Measurements from ENCODE around the gene SSNA1. TPM values are rescaled to one million over a fixed set of nuclear protein-coding genes. Genes with fewer than 3 reads are reported as not detected.

Gene SSNA1
- total RNA-seq, 1 donor from 2014 or later: 47.0 TPM

DNA sequence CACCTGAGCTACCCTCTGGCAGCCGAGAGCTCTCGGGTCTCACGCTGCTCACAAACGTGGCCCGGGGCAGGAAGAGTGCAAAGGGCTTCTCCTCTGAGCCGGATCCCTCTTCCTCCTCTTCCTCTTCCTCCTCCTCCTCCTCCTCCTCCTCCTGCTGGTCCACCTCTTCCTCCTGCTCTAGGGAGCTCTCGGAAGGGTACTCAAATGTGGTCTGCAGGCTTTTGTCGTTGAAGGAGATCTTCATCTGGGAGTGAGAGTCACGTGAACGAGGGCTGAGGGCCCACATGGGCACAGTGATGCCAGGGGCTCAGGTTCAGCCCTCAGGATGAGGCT lies 3.9 kb downstream of the SSNA1 start:
- Histone ChIP-seq H3K27me3 (ENCODE audit: control insufficient read depth in 3 of 3, insufficient read depth in 3 of 3, low read length in 3 of 3) (no peaks in the 10 kb centered on the region), H3K4me1 (ENCODE audit: control insufficient read depth in 3 of 3, insufficient read depth in 3 of 3, low read length in 3 of 3) (peaks cover 25 to 71% (median 58%) of the 10 kb centered on the region in 3 donors), H3K4me3 (ENCODE audit: low read length in 3 of 3) (no peak overlapping the region), H3K36me3 (ENCODE audit: control insufficient read depth in 3 of 3, insufficient read depth in 3 of 3, low read length in 3 of 3) (peaks cover 17 to 20% (median 18%) of the 10 kb centered on the region in 3 donors), H3K27ac (ENCODE audit: low read depth, low read length) (no peak overlapping the region), H3K9ac (ENCODE audit: low read depth in 1 of 3, low read length in 3 of 3) (no peak overlapping the region), H3K9me3 (ENCODE audit: control insufficient read depth in 3 of 3, low read length in 3 of 3) (no peaks in the 10 kb centered on the region)

DNA sequence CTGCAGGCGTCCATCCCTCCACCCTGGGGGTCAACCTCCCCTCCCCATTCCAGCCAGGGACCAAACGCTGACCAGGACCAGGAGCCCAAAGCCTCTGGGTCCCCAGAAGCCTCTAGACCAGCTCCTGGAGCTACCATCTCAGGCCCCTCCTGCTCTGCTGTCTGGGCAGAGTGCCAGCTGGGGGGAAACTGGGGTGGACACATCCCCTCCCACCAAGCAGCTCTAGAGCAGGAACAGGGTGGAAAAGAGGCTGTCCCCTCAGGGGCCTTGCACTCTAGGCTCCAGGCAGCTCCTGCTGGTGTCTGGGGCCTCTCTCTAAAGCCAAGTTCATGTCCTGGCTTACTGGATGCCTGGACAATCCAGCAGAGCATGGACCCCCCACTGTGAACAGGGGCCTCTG lies 4.4 kb downstream of the SSNA1 start:
- Histone ChIP-seq H3K9me3 (ENCODE audit: control insufficient read depth in 3 of 3, low read length in 3 of 3) (no peaks in the 10 kb centered on the region), H3K4me1 (ENCODE audit: control insufficient read depth in 3 of 3, insufficient read depth in 3 of 3, low read length in 3 of 3) (peaks cover 20 to 71% (median 58%) of the 10 kb centered on the region in 3 donors), H3K4me3 (ENCODE audit: low read length in 3 of 3) (no peak overlapping the region), H3K36me3 (ENCODE audit: control insufficient read depth in 3 of 3, insufficient read depth in 3 of 3, low read length in 3 of 3) (peaks cover 17 to 18% (median 18%) of the 10 kb centered on the region in 3 donors), H3K9ac (ENCODE audit: low read depth in 1 of 3, low read length in 3 of 3) (no peak overlapping the region), H3K27me3 (ENCODE audit: control insufficient read depth in 3 of 3, insufficient read depth in 3 of 3, low read length in 3 of 3) (no peaks in the 10 kb centered on the region), H3K27ac (ENCODE audit: low read depth, low read length) (no peak overlapping the region)

DNA sequence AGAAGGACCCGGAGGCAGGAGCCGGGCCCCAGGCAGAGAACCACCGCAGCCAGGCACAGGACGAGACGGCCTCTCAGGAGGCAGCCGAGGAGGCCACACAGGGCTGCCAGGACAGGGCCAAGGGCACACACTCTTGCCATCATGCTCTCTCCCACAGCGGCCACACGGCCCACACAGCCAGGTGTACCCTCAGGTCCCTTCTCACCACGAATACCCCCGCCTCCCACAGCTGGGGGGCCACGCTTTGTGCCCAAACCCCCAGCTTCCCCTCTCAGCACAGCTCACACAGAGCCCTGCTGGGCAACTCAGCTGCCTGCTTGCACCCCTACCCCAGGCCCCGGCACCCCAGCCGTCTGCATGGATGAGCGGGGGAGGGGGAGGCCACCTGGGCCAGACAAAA lies 5.3 kb downstream of the SSNA1 start:
- Histone ChIP-seq H3K9ac (ENCODE audit: low read depth in 1 of 3, low read length in 3 of 3) (peak overlapping the region in 1 of 3 donors; percentile 71), H3K9me3 (ENCODE audit: control insufficient read depth in 3 of 3, low read length in 3 of 3) (no peaks in the 10 kb centered on the region), H3K27ac (ENCODE audit: low read depth, low read length) (no peak overlapping the region), H3K27me3 (ENCODE audit: control insufficient read depth in 3 of 3, insufficient read depth in 3 of 3, low read length in 3 of 3) (no peaks in the 10 kb centered on the region), H3K4me3 (ENCODE audit: low read length in 3 of 3) (no peak overlapping the region), H3K36me3 (ENCODE audit: control insufficient read depth in 3 of 3, insufficient read depth in 3 of 3, low read length in 3 of 3) (peaks cover 17 to 18% (median 18%) of the 10 kb centered on the region in 3 donors), H3K4me1 (ENCODE audit: control insufficient read depth in 3 of 3, insufficient read depth in 3 of 3, low read length in 3 of 3) (peaks cover 26 to 75% (median 66%) of the 10 kb centered on the region in 3 donors)

DNA sequence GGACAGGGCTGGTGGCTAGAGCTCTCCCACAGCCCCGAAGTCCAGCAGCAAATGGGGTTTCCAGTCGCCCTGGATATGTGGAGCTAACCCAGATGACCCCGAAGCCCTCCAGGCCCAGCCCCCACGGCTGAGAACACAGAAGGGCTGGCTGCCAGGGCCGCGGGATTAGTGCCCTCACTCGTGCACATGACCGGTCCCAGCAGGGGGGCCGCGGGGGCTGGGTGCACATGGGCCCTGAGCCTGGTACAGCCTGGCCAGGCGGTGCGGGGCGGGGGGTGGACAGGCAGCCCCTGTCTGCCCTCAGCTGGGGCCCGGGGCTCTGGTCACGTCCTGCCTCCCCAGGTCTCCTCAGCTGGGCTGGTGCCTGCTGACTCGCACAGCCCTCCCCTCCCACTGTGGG lies 5.9 kb downstream of the SSNA1 start:
- no peak overlapping the region for H3K27ac ChIP-seq (ENCODE audit: low read depth, low read length)
- H3K4me3 ChIP-seq (ENCODE audit: low read length in 3 of 3): no peak overlapping the region
- peaks cover 27 to 76% (median 67%) of the 10 kb centered on the region in 3 donors for H3K4me1 ChIP-seq (ENCODE audit: control insufficient read depth in 3 of 3, insufficient read depth in 3 of 3, low read length in 3 of 3)
- peak overlapping the region in 1 of 3 donors; percentile 71 for H3K9ac ChIP-seq (ENCODE audit: low read depth in 1 of 3, low read length in 3 of 3)
- no peaks in the 10 kb centered on the region for H3K9me3 ChIP-seq (ENCODE audit: control insufficient read depth in 3 of 3, low read length in 3 of 3)
- H3K27me3 ChIP-seq (ENCODE audit: control insufficient read depth in 3 of 3, insufficient read depth in 3 of 3, low read length in 3 of 3): no peaks in the 10 kb centered on the region
- peaks cover 17 to 18% (median 18%) of the 10 kb centered on the region in 3 donors for H3K36me3 ChIP-seq (ENCODE audit: control insufficient read depth in 3 of 3, insufficient read depth in 3 of 3, low read length in 3 of 3)

DNA sequence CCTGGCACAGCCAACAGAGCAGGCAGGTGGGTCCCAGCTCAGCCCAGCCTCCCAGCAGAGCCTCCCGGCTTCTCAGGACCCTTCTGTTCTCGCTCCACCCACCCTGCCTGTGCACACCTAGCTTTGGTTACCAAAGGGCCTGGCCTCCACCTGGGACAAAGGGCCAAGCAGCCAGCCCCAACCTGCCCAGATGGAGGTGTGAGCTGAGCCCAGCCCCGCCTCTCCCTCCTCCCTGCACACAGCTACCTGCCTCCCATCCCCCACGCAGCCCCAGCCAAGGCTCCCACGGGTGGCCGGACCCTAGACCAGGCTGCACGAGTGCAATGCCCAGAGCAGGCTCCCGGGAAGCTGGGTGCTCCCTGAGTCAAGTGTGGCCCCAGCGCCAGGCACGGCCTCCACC lies 6.4 kb downstream of the SSNA1 start:
- Histone ChIP-seq H3K27ac (ENCODE audit: low read depth, low read length) (no peak overlapping the region), H3K9ac (ENCODE audit: low read depth in 1 of 3, low read length in 3 of 3) (peak overlapping the region in 2 of 3 donors; percentile 14 to 71), H3K4me1 (ENCODE audit: control insufficient read depth in 3 of 3, insufficient read depth in 3 of 3, low read length in 3 of 3) (peaks cover 24 to 75% (median 65%) of the 10 kb centered on the region in 3 donors)

DNA sequence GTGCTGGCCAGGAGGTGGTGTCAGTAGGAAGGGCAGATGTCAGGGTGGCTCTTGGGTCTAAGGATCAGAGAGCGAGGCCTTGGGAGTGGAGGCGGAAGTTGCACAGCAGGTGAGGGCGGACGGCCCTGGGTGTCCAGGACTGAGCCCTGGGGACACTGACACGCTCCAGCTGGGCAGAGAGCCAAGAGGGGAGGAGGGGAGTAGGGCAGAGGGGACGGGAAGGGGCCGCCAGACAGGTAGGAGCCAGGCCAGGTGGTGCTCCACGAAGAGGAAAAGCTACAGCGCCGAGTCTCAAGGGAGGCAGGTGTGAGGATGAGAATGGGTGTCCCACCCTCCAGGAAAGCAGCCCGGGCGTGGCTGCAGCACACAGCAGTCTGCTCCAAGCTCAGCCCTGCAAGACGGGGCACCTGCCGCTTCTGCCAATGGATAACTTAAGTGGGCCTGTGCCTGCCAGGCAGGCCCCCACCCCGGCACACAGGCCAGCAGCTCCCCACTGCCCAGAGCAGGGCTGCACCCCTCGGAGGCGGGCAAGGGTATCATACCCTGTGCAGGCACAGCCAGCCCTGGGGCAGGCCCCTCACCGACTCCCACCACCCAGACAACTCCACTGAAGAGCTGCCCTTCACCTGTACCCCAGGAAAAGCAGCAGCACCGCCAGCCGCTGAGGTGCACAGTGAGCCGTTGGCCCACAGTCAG lies 7.2 kb downstream of the SSNA1 start:
- Histone ChIP-seq H3K9me3 (ENCODE audit: control insufficient read depth in 3 of 3, low read length in 3 of 3) (no peaks in the 10 kb centered on the region), H3K4me3 (ENCODE audit: low read length in 3 of 3) (no peak overlapping the region), H3K27ac (ENCODE audit: low read depth, low read length) (no peak overlapping the region), H3K27me3 (ENCODE audit: control insufficient read depth in 3 of 3, insufficient read depth in 3 of 3, low read length in 3 of 3) (no peaks in the 10 kb centered on the region), H3K4me1 (ENCODE audit: control insufficient read depth in 3 of 3, insufficient read depth in 3 of 3, low read length in 3 of 3) (peaks cover 17 to 67% (median 59%) of the 10 kb centered on the region in 3 donors), H3K36me3 (ENCODE audit: control insufficient read depth in 3 of 3, insufficient read depth in 3 of 3, low read length in 3 of 3) (peaks cover 8 to 10% (median 8%) of the 10 kb centered on the region in 3 donors), H3K9ac (ENCODE audit: low read depth in 1 of 3, low read length in 3 of 3) (no peak overlapping the region)

More for the DNA sequence above, 6.4 kb downstream of the SSNA1 start:
- Histone ChIP-seq H3K36me3 (ENCODE audit: control insufficient read depth in 3 of 3, insufficient read depth in 3 of 3, low read length in 3 of 3) (peaks cover 15 to 16% (median 16%) of the 10 kb centered on the region in 3 donors), H3K4me3 (ENCODE audit: low read length in 3 of 3) (no peak overlapping the region), H3K27me3 (ENCODE audit: control insufficient read depth in 3 of 3, insufficient read depth in 3 of 3, low read length in 3 of 3) (no peaks in the 10 kb centered on the region), H3K9me3 (ENCODE audit: control insufficient read depth in 3 of 3, low read length in 3 of 3) (no peaks in the 10 kb centered on the region)

DNA sequence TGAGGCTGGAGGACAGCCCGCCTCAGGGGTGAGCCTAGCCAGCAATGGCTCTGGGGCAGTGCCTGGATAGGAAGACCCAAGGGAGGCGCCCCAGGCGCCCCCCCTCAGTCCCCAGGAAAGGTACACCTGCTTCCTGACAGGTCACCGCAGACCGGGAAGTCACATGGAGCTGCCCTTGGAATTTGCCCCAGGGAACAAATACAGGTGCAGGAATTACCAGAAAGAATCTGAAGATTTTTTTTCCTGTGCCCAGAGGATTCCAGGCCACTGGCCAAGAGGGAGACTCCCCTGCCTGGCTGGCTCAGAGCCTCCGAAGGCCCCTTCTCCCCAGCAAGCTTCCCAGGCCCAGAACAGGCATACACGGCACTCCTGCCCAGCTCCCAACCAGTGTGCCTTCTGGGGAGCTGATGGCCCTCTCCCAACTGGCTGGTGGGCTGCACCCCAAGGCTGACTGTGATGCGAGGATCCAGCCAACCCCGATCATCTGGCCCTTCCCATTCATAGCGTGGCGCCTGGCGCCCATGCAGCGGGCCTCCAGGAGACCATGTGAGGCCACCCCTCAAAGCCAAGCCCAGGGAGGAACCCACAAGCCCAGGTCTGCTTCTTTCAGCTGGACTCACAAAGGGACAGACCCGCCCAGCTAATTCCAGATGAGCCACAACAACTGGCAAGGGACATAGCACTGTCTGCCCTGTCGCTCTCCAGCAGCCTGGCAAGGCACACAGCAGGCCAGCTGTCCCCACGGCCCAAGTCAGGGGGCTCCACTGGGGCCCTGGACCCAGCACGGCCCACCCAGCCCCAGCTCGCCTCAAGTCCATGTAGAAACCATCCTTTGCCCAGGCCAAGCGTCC lies 9.8 kb downstream of the SSNA1 start:
- Histone ChIP-seq H3K9me3 (ENCODE audit: control insufficient read depth in 3 of 3, low read length in 3 of 3) (no peaks in the 10 kb centered on the region), H3K4me1 (ENCODE audit: control insufficient read depth in 3 of 3, insufficient read depth in 3 of 3, low read length in 3 of 3) (peaks cover 35 to 80% (median 77%) of the 10 kb centered on the region in 3 donors), H3K4me3 (ENCODE audit: low read length in 3 of 3) (no peak overlapping the region), H3K27me3 (ENCODE audit: control insufficient read depth in 3 of 3, insufficient read depth in 3 of 3, low read length in 3 of 3) (no peaks in the 10 kb centered on the region), H3K27ac (ENCODE audit: low read depth, low read length) (no peak overlapping the region), H3K9ac (ENCODE audit: low read depth in 1 of 3, low read length in 3 of 3) (peak overlapping the region; percentile 20 to 70 (median 32)), H3K36me3 (ENCODE audit: control insufficient read depth in 3 of 3, insufficient read depth in 3 of 3, low read length in 3 of 3) (no peaks in the 10 kb centered on the region)

DNA sequence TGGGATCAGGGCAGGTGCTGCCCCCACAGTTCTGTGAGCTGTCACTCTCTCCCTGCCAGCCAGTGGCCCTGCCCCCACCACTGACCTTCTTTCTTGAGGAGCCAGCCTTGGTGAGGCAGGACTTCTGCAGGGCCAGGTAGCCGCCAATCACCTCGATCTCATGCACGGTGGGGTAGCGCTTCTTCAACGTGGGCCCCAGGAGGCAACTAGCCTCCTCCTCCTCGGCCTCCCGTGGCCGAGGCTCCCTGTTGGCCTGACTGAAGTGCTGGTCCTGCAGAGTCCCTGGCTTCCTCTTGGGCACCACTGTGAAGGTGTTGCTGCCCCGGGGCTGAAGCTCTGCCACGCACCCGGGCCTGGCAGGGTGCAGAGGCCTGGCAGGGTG lies 10.4 kb downstream of the SSNA1 start:
- H3K27ac ChIP-seq (ENCODE audit: low read depth, low read length): no peak overlapping the region
- peak overlapping the region in 1 of 3 donors; percentile 32 for H3K4me3 ChIP-seq (ENCODE audit: low read length in 3 of 3)
- peak overlapping the region; percentile 20 to 70 (median 32) for H3K9ac ChIP-seq (ENCODE audit: low read depth in 1 of 3, low read length in 3 of 3)
- no peaks in the 10 kb centered on the region for H3K27me3 ChIP-seq (ENCODE audit: control insufficient read depth in 3 of 3, insufficient read depth in 3 of 3, low read length in 3 of 3)
- no peaks in the 10 kb centered on the region for H3K9me3 ChIP-seq (ENCODE audit: control insufficient read depth in 3 of 3, low read length in 3 of 3)
- no peaks in the 10 kb centered on the region for H3K36me3 ChIP-seq (ENCODE audit: control insufficient read depth in 3 of 3, insufficient read depth in 3 of 3, low read length in 3 of 3)
- H3K4me1 ChIP-seq (ENCODE audit: control insufficient read depth in 3 of 3, insufficient read depth in 3 of 3, low read length in 3 of 3): peaks cover 42 to 83% (median 79%) of the 10 kb centered on the region in 3 donors

DNA sequence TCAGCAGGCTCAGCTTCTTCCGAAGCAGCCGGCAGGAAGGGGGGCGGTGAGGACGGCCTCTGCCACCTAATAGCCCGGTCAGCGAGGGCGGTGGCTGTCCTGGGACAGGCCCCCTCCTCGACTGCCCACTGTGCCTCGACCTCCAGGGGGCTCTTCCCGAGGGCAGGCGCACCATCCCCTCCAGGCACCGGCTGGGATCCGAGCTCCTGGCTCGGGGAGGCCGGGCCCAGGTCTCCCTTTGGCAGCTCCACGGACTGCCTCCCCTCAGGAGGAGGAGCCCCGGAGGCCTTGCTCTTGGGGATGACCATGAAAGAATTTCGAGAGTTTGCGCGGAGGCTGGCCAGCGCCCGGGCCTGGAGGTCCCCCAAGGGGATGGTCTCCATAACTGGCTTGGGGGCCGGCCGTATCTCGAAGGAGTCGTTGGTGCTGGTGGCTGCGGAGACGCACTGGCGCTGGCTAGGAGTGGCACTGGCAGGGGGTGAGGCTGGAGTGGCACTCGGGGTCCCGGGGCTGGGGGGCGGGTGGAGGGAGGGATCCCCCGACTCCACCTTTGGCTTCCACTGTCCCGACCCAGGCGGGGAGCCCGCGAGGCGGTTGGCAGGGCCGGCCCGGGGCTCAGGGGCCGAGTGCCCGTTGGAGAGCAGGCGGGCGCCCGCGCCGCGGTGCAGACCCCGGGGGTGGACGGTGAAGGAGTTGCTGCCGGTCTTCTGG lies 11.1 kb downstream of the SSNA1 start:
- no peak overlapping the region for H3K27ac ChIP-seq (ENCODE audit: low read depth, low read length)
- peak overlapping the region; percentile 32 to 70 (median 57) for H3K9ac ChIP-seq (ENCODE audit: low read depth in 1 of 3, low read length in 3 of 3)
- H3K4me3 ChIP-seq (ENCODE audit: low read length in 3 of 3): peak overlapping the region in 2 of 3 donors; percentile 32 to 35
- no peaks in the 10 kb centered on the region for H3K36me3 ChIP-seq (ENCODE audit: control insufficient read depth in 3 of 3, insufficient read depth in 3 of 3, low read length in 3 of 3)
- peaks cover 48 to 83% (median 79%) of the 10 kb centered on the region in 3 donors for H3K4me1 ChIP-seq (ENCODE audit: control insufficient read depth in 3 of 3, insufficient read depth in 3 of 3, low read length in 3 of 3)
- no peaks in the 10 kb centered on the region for H3K9me3 ChIP-seq (ENCODE audit: control insufficient read depth in 3 of 3, low read length in 3 of 3)
- no peaks in the 10 kb centered on the region for H3K27me3 ChIP-seq (ENCODE audit: control insufficient read depth in 3 of 3, insufficient read depth in 3 of 3, low read length in 3 of 3)
